RWPE2 (cell line): ENCODE results near the gene MACO1.

Source experiments
- ATAC-seq: fragments of 200-7000 bp; cut with Tn5 transposase; 3 replicates; pipeline ENCODE4 v1.9.1; 2021; ENCODE audit warnings: low read depth
- DNase-seq: peaks from one replicate; pipeline ENCODE4 v3.0.0-alpha.2; 2020; ENCODE audit warnings: low spot score
- H3K27ac ChIP-seq: fragments of 450-650 bp; 2 replicates; pipeline ENCODE4 v1.5.1; 2017; ENCODE audit warnings: mild to moderate bottlenecking; ENCODE audit not compliant: poor library complexity, severe bottlenecking
- H3K27me3 ChIP-seq: fragments of 250-450 bp; sonication (Bioruptor Pico); 2 replicates; pipeline ENCODE4 v1.5.1; 2021; ENCODE audit warnings: mild to moderate bottlenecking, moderate library complexity; ENCODE audit not compliant: insufficient read depth, poor library complexity, severe bottlenecking
- H3K36me3 ChIP-seq: fragments of 250-450 bp; sonication (Bioruptor Pico); 2 replicates; pipeline ENCODE4 v1.5.1; 2020; ENCODE audit warnings: low read depth, mild to moderate bottlenecking, moderate library complexity
- H3K4me1 ChIP-seq: fragments of 250-450 bp; sonication (Bioruptor Pico); 2 replicates; pipeline ENCODE4 v1.5.1; 2021; ENCODE audit warnings: mild to moderate bottlenecking, moderate library complexity; ENCODE audit not compliant: insufficient read depth, poor library complexity, severe bottlenecking
- H3K4me3 ChIP-seq: fragments of 250-450 bp; sonication (Bioruptor Pico); 2 replicates; pipeline ENCODE4 v1.5.1; 2021; ENCODE audit warnings: mild to moderate bottlenecking, moderate library complexity; ENCODE audit not compliant: severe bottlenecking
- H3K9me3 ChIP-seq: fragments of 250-450 bp; sonication (Bioruptor Pico); 2 replicates; pipeline ENCODE4 v1.5.1; 2021; ENCODE audit warnings: mild to moderate bottlenecking, moderate library complexity; ENCODE audit not compliant: severe bottlenecking
- CTCF ChIP-seq: fragments of 450-650 bp; IDR thresholded peaks from one replicate; pipeline ENCODE4 v1.5.1; 2017; ENCODE audit warnings: mild to moderate bottlenecking, moderate library complexity; ENCODE audit not compliant: poor library complexity, severe bottlenecking

Gene MACO1

GRCh38 chr1:25433389-25434186 is 2.9 kb downstream of the MACO1 start:
- Histone ChIP-seq H3K4me1 (peaks cover 36% of the 10 kb centered on the region), H3K27me3 (no peaks in the 10 kb centered on the region), H3K27ac (no peak overlapping the region), H3K9me3 (no peaks in the 10 kb centered on the region), H3K36me3 (peaks cover 3% of the 10 kb centered on the region; the same call in 1 of the 2 replicates), H3K4me3 (no peak overlapping the region)
- no peak for TF ChIP-seq CTCF
- no peak for ATAC-seq
- DNase-seq, result no peak

- Histone ChIP-seq H3K27me3 (no peaks in the 10 kb centered on the region), H3K4me1 (peaks cover 36% of the 10 kb centered on the region), H3K9me3 (no peaks in the 10 kb centered on the region), H3K27ac (peak overlapping the region; percentile 38), H3K36me3 (peaks cover 3% of the 10 kb centered on the region; the same call in 1 of the 2 replicates), H3K4me3 (peak overlapping the region; percentile 10)
- ATAC-seq (0 out of 3 replicates have a peak, but pooled peaks have one; percentile 13), DNase-seq (no peak)
- no peak for TF ChIP-seq CTCF
These were observed 4.9 kb downstream of the MACO1 start for GRCh38 chr1:25435397-25436108.

- peaks cover 33% of the 10 kb centered on the region for H3K4me1 ChIP-seq
- no peak for TF ChIP-seq CTCF
- H3K27ac ChIP-seq, result no peak overlapping the region
- peaks cover 3% of the 10 kb centered on the region; the same call in 1 of the 2 replicates for H3K36me3 ChIP-seq
- H3K9me3 ChIP-seq, result no peaks in the 10 kb centered on the region
- ATAC-seq (no peak), DNase-seq (no peak)
- no peak overlapping the region for H3K4me3 ChIP-seq
- H3K27me3 ChIP-seq, result no peaks in the 10 kb centered on the region
These were observed 7.0 kb downstream of the MACO1 start for GRCh38 chr1:25437672-25438071.

GRCh38 chr1:25439287-25439686 is 8.6 kb downstream of the MACO1 start:
- Histone ChIP-seq H3K27me3 (no peaks in the 10 kb centered on the region), H3K4me3 (no peak overlapping the region), H3K4me1 (peaks cover 30% of the 10 kb centered on the region), H3K36me3 (peaks cover 3% of the 10 kb centered on the region; the same call in 1 of the 2 replicates), H3K9me3 (no peaks in the 10 kb centered on the region), H3K27ac (no peak overlapping the region)
- no peak for TF ChIP-seq CTCF
- DNase-seq, result no peak
- ATAC-seq, result no peak
